Activated CD4-positive, alpha-beta T cell treated with anti-CD3 and anti-CD28 coated beads, Interleukin-2, amount 50 U/mL, for 24 hours (primary cell): ENCODE measurements around the gene ULK2.

Experiments
- DNase-seq, 2 donors: peaks; one replicate each; pipeline ENCODE4 v3.0.0-alpha.2; 2020; ENCODE audit warnings: low read depth in 1 of 2, low spot score in 1 of 2

The ULK2 gene

GRCh38 chr17:19728084-19728495, 139.6 kb downstream of the ULK2 start:
- DNase-seq: no peak

GRCh38 chr17:19727501-19728078, 140.1 kb downstream of the ULK2 start:
- DNase-seq: no peak

- no peak for DNase-seq
Measured at GRCh38 chr17:19726631-19727376, 140.9 kb downstream of the ULK2 start.

GRCh38 chr17:19725486-19725885, 142.2 kb downstream of the ULK2 start:
- no peak for DNase-seq

GRCh38 chr17:19724501-19725420, 143.0 kb downstream of the ULK2 start:
- peak; percentile 21 for DNase-seq

GRCh38 chr17:19723964-19724363, 143.8 kb downstream of the ULK2 start:
- DNase-seq: no peak
